HCT116 (cell line): ENCODE data around the gene ATF2. TPM values are rescaled to one million over a fixed set of nuclear protein-coding genes. Genes with fewer than 3 reads are reported as not detected.

ENCODE experiments used
- ATAC-seq: fragments of 200-7000 bp; cut with Tn5 transposase; 2 replicates; pipeline ENCODE4 v1.9.1; 2020; ENCODE audit warnings: mild to moderate bottlenecking, moderate library complexity
- BruUV-seq: library from RNA; stranded (reverse); fragments of 400-500 nt; replicated peaks from 2 replicates; lab custom pipeline; 2021; lab: Mats Ljungman, UMichigan
- CTCF ChIA-PET: fragments of 300-600 bp; sonication (Branson Sonifier 250); formaldehyde crosslinking; loops from one replicate; lab custom pipeline; 2021; ENCODE audit warnings: antibody characterized with exemption; lab: Charles Lee
- POLR2A ChIA-PET: fragments of 300-600, 350-600 bp; sonication (Branson Sonifier 250); formaldehyde crosslinking; loops from one replicate; lab custom pipeline; 2021; ENCODE audit warnings: antibody characterized with exemption; lab: Charles Lee
- RAD21 ChIA-PET, 2 experiments: fragments of 300-600 bp; sonication (Branson Sonifier 250); formaldehyde crosslinking; loops; one replicate each; lab custom pipeline; 2023; ENCODE audit warnings: low total read pairs in 2 of 2; ENCODE audit not compliant: uncharacterized antibody in 2 of 2, unreplicated experiment in 2 of 2, low non-redundant PET in 1 of 2; lab: Charles Lee
- DNase-seq: peaks from one replicate; pipeline ENCODE4 v3.0.0-alpha.2; 2010; ENCODE audit warnings: low read depth, low spot score
- H2AFZ ChIP-seq: fragments of 200-600 bp; shearing (Covaris generic), sonication (generic); 2 replicates; pipeline ENCODE4 v1.6.1; 2017; ENCODE audit warnings: low read depth, mixed run types, mixed read lengths, antibody characterized with exemption, low read length; ENCODE audit not compliant: poor library complexity, severe bottlenecking
- H3K27ac ChIP-seq: 2 replicates; pipeline ENCODE4 v1.5.1; 2012; ENCODE audit warnings: low read depth, low read length
- H3K27me3 ChIP-seq: fragments of 200-600 bp; sonication (generic); 2 replicates; pipeline ENCODE4 v1.6.1; 2016; ENCODE audit warnings: mixed run types, low read length, mixed read lengths; ENCODE audit not compliant: insufficient read depth
- H3K36me3 ChIP-seq, 2 experiments: fragments of 200-500 bp in 1 of 2; fragments of 200-600 bp in 1 of 2; sonication (Bioruptor generic) in 1 of 2; sonication (generic) in 1 of 2; 2 replicates each; pipeline versions ENCODE4 v1.5.1 to v1.6.1; 2014 to 2016; ENCODE audit warnings: low read length in 2 of 2, inconsistent platforms in 1 of 2, mixed read lengths in 1 of 2, mixed run types in 1 of 2; ENCODE audit not compliant: insufficient read depth in 2 of 2, control insufficient read depth in 1 of 2
- H3K4me1 ChIP-seq, 2 experiments: fragments of 200-600 bp in 1 of 2; sonication (generic) in 1 of 2; 2 replicates each; pipeline versions ENCODE4 v1.5.1 to v1.6.1; 2012 to 2017; ENCODE audit warnings: low read length in 2 of 2, inconsistent platforms in 1 of 2, mild to moderate bottlenecking in 1 of 2, mixed read lengths in 1 of 2, mixed run types in 1 of 2, moderate library complexity in 1 of 2; ENCODE audit not compliant: insufficient read depth in 2 of 2, control insufficient read depth in 1 of 2
- H3K4me2 ChIP-seq: fragments of 200-600 bp; sonication (generic); 2 replicates; pipeline ENCODE4 v1.6.1; 2017; ENCODE audit warnings: mixed run types, low read length, mixed read lengths
- H3K4me3 ChIP-seq, 2 experiments: fragments of 200-600 bp in 1 of 2; sonication (generic) in 1 of 2; replicated peaks in 1 of 2; 2 replicates each; pipeline ENCODE4 v1.5.1; 2011 to 2016; ENCODE audit warnings: low read length in 2 of 2, control low read depth in 1 of 2, low read depth in 1 of 2, mild to moderate bottlenecking in 1 of 2, mixed read lengths in 1 of 2, mixed run types in 1 of 2
- H3K79me2 ChIP-seq: fragments of 200-600 bp; sonication (generic); 2 replicates; pipeline ENCODE4 v1.6.1; 2017; ENCODE audit warnings: mild to moderate bottlenecking, mixed run types, low read length, moderate library complexity, mixed read lengths; ENCODE audit not compliant: insufficient read depth
- H3K9ac ChIP-seq: fragments of 200-600 bp; sonication (generic); 2 replicates; pipeline ENCODE4 v1.6.1; 2016; ENCODE audit warnings: low read length, mixed read lengths
- H3K9me2 ChIP-seq: fragments of 200-600 bp; sonication (generic), shearing (Covaris generic); 2 replicates; pipeline ENCODE4 v1.6.1; 2017; ENCODE audit warnings: mixed run types, mild to moderate bottlenecking, moderate library complexity; ENCODE audit not compliant: insufficient read depth
- H3K9me3 ChIP-seq, 2 experiments: fragments of 200-500 bp in 1 of 2; fragments of 200-600 bp in 1 of 2; sonication (Bioruptor generic) in 1 of 2; sonication (generic) in 1 of 2; 2 replicates each; pipeline ENCODE4 v1.6.1; 2014 to 2017; ENCODE audit warnings: low read length in 2 of 2, mixed read lengths in 2 of 2, inconsistent platforms in 1 of 2, low read depth in 1 of 2, mild to moderate bottlenecking in 1 of 2, mixed run types in 1 of 2, moderate library complexity in 1 of 2; ENCODE audit not compliant: control insufficient read depth in 1 of 2, insufficient read depth in 1 of 2
- H4K20me1 ChIP-seq: fragments of 200-600 bp; sonication (generic), shearing (Covaris generic); 2 replicates; pipeline ENCODE4 v1.6.1; 2017; ENCODE audit warnings: mixed run types, mild to moderate bottlenecking, moderate library complexity; ENCODE audit not compliant: insufficient read depth
- EGR1 ChIP-seq: IDR thresholded peaks from 2 replicates; pipeline ENCODE4 v1.6.1; 2012; ENCODE audit warnings: low read depth
- EZH2phosphoT487 ChIP-seq: fragments of 200-600 bp; IDR thresholded peaks from 2 replicates; pipeline ENCODE4 v1.6.1; 2018; ENCODE audit warnings: antibody characterized with exemption, borderline replicate concordance
- SRF ChIP-seq: IDR thresholded peaks from 2 replicates; pipeline ENCODE4 v1.6.1; 2012; ENCODE audit warnings: low read depth
- ZNF274 ChIP-seq: fragments of 200-500 bp; sonication (Bioruptor generic); IDR thresholded peaks from 2 replicates; pipeline ENCODE4 v1.6.1; 2014; ENCODE audit warnings: mild to moderate bottlenecking, low read depth, low read length, inconsistent platforms
- intact Hi-C: fragments of 100-400 bp; cut with micrococcal nuclease; formaldehyde crosslinking; loops from 2 replicates; pipeline ENCODE4 v1.10.0; 2022
- total RNA-seq: library from RNA; stranded (reverse); gene quantifications from one replicate; pipeline ENCODE4 v1.2.1, GENCODE V29; 2021; ENCODE audit not compliant: unreplicated experiment
- TF ChIP-seq, protein P1 (sequence below): IDR thresholded peaks from 2 replicates; pipeline ENCODE4 v1.6.1; 2012
- TF ChIP-seq, protein P2 (sequence below): IDR thresholded peaks from 2 replicates; pipeline ENCODE4 v1.6.1; 2012; ENCODE audit warnings: low read depth

The ATF2 gene
- total RNA-seq, 1 experiment from 2014 or later = 29.6 TPM

DNA sequence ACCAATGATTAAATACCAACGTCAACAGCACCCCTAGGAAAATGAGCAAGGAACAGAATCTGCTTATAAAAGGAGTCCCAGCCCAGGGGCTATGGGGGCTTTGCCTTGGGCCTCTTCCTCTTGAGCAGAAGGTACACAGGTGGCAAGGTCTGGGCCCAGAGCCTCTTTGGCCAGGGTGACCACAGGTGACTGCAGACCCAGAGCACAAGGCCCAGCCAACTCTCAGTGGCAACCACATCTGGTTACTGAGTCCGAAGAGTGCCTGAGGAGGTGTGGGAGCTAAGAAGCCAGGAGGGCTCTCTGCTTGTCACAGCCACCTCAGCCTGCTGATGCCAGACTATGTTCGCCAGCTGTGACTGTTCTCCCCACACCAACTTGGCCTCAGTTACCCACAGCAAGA lies 128.5 kb downstream of the ATF2 start:
- Histone ChIP-seq H3K79me2 (no peaks in the 10 kb centered on the region), H3K9me2 (no peaks in the 10 kb centered on the region), H2AFZ (no peak overlapping the region), H3K9ac (no peak overlapping the region), H3K27ac (no peak overlapping the region), H3K36me3 (no peaks in the 10 kb centered on the region), H3K4me3 (no peak overlapping the region), H3K4me2 (no peak overlapping the region), H3K9me3 (no peaks in the 10 kb centered on the region), H4K20me1 (no peaks in the 10 kb centered on the region), H3K27me3 (no peaks in the 10 kb centered on the region), H3K4me1 (no peaks in the 10 kb centered on the region; a peak in 1 of 4 replicates)
- ChIA-PET RAD21 (no interaction called here), POLR2A (no interaction called here), CTCF (interaction anchor here (0.8 kb wide), 1 partner anchor 1003 kb away, joined by 3 read pairs; no protein-coding TSS in a partner anchor)
- no peak for ATAC-seq
- no peak for TF ChIP-seq ZNF274
- TF ChIP-seq, protein P1, sequence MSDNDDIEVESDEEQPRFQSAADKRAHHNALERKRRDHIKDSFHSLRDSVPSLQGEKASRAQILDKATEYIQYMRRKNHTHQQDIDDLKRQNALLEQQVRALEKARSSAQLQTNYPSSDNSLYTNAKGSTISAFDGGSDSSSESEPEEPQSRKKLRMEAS = no peak
- TF ChIP-seq EZH2phosphoT487 = no peak
- no peak for TF ChIP-seq SRF
- no peak for TF ChIP-seq EGR1
- TF ChIP-seq, protein P2, sequence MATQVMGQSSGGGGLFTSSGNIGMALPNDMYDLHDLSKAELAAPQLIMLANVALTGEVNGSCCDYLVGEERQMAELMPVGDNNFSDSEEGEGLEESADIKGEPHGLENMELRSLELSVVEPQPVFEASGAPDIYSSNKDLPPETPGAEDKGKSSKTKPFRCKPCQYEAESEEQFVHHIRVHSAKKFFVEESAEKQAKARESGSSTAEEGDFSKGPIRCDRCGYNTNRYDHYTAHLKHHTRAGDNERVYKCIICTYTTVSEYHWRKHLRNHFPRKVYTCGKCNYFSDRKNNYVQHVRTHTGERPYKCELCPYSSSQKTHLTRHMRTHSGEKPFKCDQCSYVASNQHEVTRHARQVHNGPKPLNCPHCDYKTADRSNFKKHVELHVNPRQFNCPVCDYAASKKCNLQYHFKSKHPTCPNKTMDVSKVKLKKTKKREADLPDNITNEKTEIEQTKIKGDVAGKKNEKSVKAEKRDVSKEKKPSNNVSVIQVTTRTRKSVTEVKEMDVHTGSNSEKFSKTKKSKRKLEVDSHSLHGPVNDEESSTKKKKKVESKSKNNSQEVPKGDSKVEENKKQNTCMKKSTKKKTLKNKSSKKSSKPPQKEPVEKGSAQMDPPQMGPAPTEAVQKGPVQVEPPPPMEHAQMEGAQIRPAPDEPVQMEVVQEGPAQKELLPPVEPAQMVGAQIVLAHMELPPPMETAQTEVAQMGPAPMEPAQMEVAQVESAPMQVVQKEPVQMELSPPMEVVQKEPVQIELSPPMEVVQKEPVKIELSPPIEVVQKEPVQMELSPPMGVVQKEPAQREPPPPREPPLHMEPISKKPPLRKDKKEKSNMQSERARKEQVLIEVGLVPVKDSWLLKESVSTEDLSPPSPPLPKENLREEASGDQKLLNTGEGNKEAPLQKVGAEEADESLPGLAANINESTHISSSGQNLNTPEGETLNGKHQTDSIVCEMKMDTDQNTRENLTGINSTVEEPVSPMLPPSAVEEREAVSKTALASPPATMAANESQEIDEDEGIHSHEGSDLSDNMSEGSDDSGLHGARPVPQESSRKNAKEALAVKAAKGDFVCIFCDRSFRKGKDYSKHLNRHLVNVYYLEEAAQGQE = no peak
- no peak for DNase-seq
- no TSS peak for BruUV-seq
- intact Hi-C loops = loop anchor here (5.0 kb wide), 1 partner anchor 1048 kb away; no protein-coding TSS in a partner anchor
